Forelimb muscle (tissue), 1 donor: Measurements from ENCODE around the gene ADGRD2. TPM values are rescaled to one million over a fixed set of nuclear protein-coding genes. Genes with fewer than 3 reads are reported as not detected.

Experiments
- DNase-seq: peaks from one replicate; pipeline ENCODE4 v3.0.0-alpha.2; 2013; ENCODE audit warnings: low read depth
- polyA plus RNA-seq: library from polyadenylated mRNA; unstranded; fragments of 120-200 nt; gene quantifications from one replicate; pipeline ENCODE4 v1.2.1, GENCODE V29; 2013; ENCODE audit not compliant: insufficient read length

The ADGRD2 gene
- polyA plus RNA-seq, 1 donor: 0.08 TPM

DNA sequence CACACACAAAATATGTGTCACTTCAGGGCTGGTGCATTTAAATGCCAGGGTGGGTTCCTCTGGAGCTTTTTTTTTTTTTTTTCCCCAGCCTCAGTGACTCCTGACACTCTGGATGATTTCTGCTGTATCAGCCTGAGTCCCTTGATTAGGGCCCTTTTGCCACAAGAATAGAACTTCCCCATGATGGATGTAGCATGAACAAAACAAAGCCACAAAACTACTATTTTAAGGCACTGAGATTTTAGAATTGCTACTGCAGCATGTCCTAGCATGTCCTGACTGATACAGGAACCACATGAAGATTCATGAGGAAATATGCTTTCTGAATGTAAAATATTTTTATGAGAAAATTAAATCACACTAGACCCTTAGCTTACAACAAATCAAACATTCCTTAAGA is 13.9 kb upstream of the ADGRD2 start:
- no peak for DNase-seq

DNA sequence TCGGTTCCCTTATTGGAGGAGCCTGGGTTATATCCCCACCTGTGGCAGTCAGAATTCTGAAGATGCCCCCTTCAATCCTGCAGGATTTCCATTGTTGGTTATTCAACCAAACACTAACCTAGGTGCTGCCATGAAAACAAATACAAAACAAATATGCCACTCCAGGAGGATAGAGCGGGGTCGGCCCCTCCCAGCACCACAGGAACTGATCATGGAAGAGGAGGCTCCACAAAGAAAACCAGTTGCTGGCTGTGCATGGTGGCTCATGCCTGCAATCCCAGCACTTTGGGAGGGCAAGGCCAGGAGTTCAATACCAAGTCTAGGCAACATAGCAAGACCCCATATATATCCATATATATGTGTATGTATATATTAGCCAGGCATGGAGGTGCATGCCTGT is 13.2 kb upstream of the ADGRD2 start:
- no peak for DNase-seq

- DNase-seq: no peak
Observed at GRCh38 chr9:124438091-124438490, 12.2 kb upstream of the ADGRD2 start.

GRCh38 chr9:124439086-124439485 is 11.2 kb upstream of the ADGRD2 start:
- no peak for DNase-seq

GRCh38 chr9:124439686-124440243 is 10.5 kb upstream of the ADGRD2 start:
- no peak for DNase-seq

- DNase-seq: no peak
Observed at GRCh38 chr9:124440786-124441185, 9.5 kb upstream of the ADGRD2 start.

DNA sequence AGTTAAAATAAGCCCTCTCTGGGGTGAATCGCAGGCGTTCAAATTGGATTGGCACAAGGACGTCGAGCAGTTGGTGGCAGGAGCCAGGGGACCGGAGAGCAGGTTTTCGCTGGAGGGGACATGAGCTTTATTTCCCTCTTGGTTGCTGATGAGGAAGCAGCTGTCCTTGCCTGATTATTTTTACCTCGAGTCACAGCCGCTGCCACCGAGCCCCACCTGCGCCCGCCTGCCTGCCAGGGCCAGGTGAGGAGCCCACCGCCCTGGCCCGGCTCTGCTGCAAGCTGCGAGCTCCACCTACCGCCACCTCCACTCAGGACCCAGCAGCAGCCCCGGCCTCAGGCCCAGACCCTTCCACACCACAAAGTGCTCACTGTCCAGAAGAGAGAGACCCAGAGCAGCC is 9.0 kb upstream of the ADGRD2 start:
- DNase-seq: no peak

DNA sequence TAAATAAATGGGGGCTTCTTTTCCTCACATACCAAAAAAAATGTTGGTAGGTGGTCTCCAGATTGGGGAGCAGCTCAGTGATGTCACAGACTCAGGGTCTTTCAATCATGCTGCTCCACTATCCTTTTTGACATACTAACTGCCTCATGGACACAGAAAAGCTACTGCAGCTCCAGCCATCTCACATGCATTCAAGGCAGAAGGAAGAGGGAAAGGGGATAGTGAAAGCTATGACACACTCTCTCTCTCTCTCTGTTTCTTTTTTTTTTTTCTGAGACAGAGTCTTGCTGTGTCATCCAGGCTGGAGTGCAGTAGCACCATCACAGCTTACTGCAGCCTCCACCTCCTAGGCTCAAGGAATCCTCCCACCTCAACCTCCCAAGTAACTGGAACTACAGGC is 7.9 kb upstream of the ADGRD2 start:
- no peak for DNase-seq

- DNase-seq: no peak
Observed at GRCh38 chr9:124442826-124443225, 7.4 kb upstream of the ADGRD2 start.

DNA sequence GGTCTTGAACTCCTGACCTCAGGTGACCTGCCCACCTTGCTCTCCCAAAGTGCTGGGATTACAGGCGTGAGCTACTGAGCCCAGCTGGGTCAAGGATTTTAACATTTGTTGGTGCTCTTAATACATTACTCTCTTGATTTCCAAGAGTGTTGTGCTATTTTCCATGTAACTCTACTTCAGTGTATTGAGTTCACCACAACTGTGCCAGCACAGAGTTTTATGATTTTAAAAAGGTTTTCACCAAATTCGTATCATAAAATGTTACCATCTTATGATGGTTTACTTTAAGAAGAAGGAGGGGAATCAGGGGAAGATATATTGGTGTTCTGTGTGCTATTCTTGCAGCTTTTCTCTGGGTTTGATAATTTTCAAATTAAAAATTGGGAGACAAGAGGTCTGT is 6.6 kb upstream of the ADGRD2 start:
- no peak for DNase-seq

DNA sequence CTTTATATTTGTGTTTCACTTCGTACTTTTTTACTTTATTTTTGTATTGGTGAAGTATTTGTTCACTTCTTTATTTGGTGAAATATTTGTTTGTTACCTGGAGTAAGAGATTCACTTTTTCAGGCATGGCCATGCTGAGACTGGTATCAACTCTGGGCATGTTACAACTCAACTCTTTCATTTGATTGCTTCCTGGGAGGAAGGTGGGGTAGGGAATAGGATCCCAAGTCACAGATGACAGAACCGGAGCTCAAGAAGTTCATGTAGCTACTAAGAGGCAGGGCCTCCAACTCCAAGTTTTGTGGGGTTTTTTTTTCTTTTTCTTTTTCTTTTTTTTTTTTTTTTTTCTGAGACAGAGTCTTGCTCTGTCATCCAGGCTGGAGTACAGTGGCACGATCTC is 6.1 kb upstream of the ADGRD2 start:
- DNase-seq: no peak

DNA sequence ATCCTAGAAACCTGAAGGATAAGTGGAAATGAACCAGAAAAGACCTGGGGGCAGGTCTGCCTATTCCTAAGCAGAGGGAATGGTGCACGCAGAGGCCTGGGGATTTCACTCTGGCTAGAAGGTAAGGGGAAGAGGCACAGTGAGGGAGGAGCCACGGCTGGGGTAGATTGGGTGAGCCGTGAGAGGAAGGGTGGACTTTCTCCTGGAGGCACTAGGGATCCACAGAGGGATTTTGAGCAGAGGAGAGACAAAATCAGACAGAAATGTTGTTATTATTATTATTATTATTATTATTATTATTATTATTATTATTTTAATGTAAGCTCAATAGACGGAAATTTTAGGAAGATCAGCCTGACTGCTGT is 3.0 kb upstream of the ADGRD2 start:
- no peak for DNase-seq

DNA sequence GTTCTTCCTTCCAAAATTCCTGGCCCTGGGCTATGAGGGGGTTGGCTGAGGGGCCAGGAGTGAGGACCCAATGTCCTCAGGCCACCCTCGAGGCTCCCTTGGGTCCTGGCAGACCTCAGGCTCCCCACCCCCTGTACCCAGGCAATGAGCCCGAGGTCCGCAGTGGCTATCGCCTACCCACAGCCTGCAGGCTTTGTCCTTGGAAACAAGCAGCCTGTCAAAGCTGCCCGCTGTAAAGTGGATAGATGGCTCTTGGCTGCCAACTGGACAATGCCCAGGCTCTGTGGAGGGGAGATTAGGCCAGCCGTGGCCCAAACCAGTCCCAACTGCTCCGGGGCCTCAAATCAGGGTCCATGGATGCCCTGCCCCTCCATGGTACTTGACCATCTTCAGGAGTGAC is 2.2 kb upstream of the ADGRD2 start:
- DNase-seq: no peak

GRCh38 chr9:124449381-124450151 is 685 bp upstream of the ADGRD2 start:
- DNase-seq: no peak

GRCh38 chr9:124450931-124451661 is 845 bp downstream of the ADGRD2 start:
- DNase-seq: no peak

DNA sequence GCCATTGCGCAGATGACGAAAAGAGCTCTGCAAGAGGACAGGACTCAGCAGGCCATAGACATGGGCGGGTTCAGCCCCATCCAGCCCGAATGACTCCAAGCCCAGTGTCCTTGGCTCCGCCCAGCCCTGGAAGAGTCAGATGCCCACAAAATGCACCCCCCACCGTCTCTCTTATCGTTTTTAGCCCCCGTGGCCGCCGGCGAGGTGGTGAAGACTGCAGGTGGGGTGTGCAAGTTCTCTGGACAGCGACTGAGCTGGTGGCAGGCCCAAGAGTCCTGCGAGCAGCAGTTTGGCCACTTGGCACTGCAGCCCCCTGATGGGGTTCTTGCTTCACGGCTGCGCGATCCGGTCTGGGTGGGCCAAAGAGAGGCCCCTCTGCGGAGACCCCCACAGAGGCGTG is 2.1 kb downstream of the ADGRD2 start:
- DNase-seq: no peak

DNA sequence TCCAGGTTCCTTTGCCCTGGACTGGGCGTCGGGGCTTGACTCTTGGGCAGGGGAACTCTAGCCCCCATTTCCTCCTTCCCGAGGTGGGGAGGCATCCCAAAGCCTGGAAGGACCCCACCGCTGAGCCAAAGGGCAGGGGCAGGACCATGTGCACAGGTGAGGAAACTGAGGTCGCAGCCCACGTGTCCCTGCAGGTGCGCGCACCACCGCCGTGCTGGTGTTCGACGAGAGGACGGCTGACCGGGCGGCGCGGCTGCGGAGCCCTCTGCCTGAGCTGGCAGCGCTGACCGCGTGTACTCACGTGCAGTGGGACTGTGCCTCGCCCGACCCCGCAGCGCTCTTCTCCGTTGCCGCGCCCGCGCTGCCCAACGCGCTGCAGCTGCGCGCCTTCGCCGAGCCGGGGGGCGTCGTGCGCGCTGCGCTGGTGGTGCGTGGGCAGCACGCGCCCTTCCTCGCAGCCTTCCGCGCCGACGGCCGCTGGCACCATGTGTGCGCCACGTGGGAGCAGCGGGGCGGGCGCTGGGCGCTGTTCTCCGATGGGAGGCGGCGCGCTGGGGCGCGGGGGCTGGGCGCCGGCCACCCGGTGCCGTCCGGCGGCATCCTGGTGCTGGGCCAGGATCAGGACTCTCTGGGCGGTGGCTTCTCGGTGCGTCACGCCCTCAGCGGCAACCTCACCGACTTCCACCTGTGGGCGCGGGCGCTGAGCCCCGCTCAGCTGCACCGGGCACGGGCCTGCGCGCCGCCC is 2.8 kb downstream of the ADGRD2 start:
- no peak for DNase-seq

- DNase-seq: no peak
Observed at GRCh38 chr9:124453586-124454191, 3.4 kb downstream of the ADGRD2 start.

- no peak for DNase-seq
Observed at GRCh38 chr9:124454296-124454695, 4.0 kb downstream of the ADGRD2 start.

GRCh38 chr9:124454791-124455443 is 4.7 kb downstream of the ADGRD2 start:
- no peak for DNase-seq

GRCh38 chr9:124455820-124456219 is 5.6 kb downstream of the ADGRD2 start:
- DNase-seq: no peak
